ENCODE results near the gene PGF.
A peak's percentile ranks its signal among the peaks of the same experiment; 100 is the strongest.
"Not testable (repeated sequence)": the region's sequence is repeated elsewhere in the genome, so short reads cannot be mapped to it uniquely, and the experiment has no call there.

Gene PGF

GRCh38 chr14:74955229-74956026 lies at the start of gene PGF:
TSS of gene PGF (minus strand) at chr14:74955597. CDS start at chr14:74955242, 355 bp downstream.
- DNase-seq, result peak; percentile 62

- peak; percentile 3 for DNase-seq
Observed at GRCh38 chr14:75003250-75004027, 48.0 kb upstream of the PGF start.

GRCh38 chr14:75002392-75003249 lies 47.2 kb upstream of the PGF start, which contains the start of gene EIF2B2:
TSS of gene EIF2B2 (plus strand) at chr14:75002921. CDS start at chr14:75002991, 70 bp downstream.
- peak; percentile 99 for DNase-seq

- DNase-seq, result no peak
Observed at GRCh38 chr14:75001899-75002298, 46.5 kb upstream of the PGF start.

- no peak for DNase-seq
Observed at GRCh38 chr14:75001261-75001660, 45.9 kb upstream of the PGF start.

- not testable (repeated sequence) for DNase-seq
Observed at GRCh38 chr14:74995781-74996180, 40.4 kb upstream of the PGF start.

GRCh38 chr14:74994182-74994581 lies 38.8 kb upstream of the PGF start:
- not testable (repeated sequence) for DNase-seq

GRCh38 chr14:74988993-74989392 lies 33.6 kb upstream of the PGF start:
- DNase-seq, result no peak

GRCh38 chr14:74988131-74988530 lies 32.7 kb upstream of the PGF start:
- no peak for DNase-seq

- DNase-seq, result no peak
Observed at GRCh38 chr14:74985806-74986205, 30.4 kb upstream of the PGF start.

GRCh38 chr14:74985028-74985310 lies 29.6 kb upstream of the PGF start:
- DNase-seq, result no peak

- DNase-seq, result no peak
Observed at GRCh38 chr14:74984236-74985027, 29.0 kb upstream of the PGF start.

GRCh38 chr14:74983343-74983742 lies 27.9 kb upstream of the PGF start:
- no peak for DNase-seq

GRCh38 chr14:74982661-74983060 lies 27.3 kb upstream of the PGF start:
- no peak for DNase-seq

- DNase-seq, result no peak
Observed at GRCh38 chr14:74981833-74982232, 26.4 kb upstream of the PGF start.

- no peak for DNase-seq
Observed at GRCh38 chr14:74981462-74981782, 26.0 kb upstream of the PGF start.

GRCh38 chr14:74980731-74981461 lies 25.5 kb upstream of the PGF start:
- no peak for DNase-seq

GRCh38 chr14:74980398-74980730 lies 25.0 kb upstream of the PGF start:
- no peak for DNase-seq

- no peak for DNase-seq
Observed at GRCh38 chr14:74979442-74980397, 24.3 kb upstream of the PGF start.

- DNase-seq, result no peak
Observed at GRCh38 chr14:74979029-74979428, 23.6 kb upstream of the PGF start.

All from CD4-positive, alpha-beta T cell treated with Interleukin-17A for 4 hours (primary cell).